HEK293 (cell line): ENCODE results near the gene HMHB1.

Experiments
- CTCF ChIP-seq: fragments of 450-650 bp; formaldehyde crosslinking; IDR thresholded peaks from 2 replicates; pipeline ENCODE4 v1.5.1; 2016; ENCODE audit warnings: missing biosample characterization, missing genetic modification characterization
- YY1 ChIP-seq: fragments of 450-650 bp; formaldehyde crosslinking; IDR thresholded peaks from 2 replicates; pipeline ENCODE4 v1.5.1; 2018; ENCODE audit warnings: missing biosample characterization, missing genetic modification characterization
- ZBTB21 ChIP-seq: fragments of 450-650 bp; formaldehyde crosslinking; IDR thresholded peaks from 2 replicates; pipeline ENCODE4 v1.5.1; 2017; ENCODE audit warnings: missing biosample characterization, missing genetic modification characterization
- ZNF10 ChIP-seq: fragments of 450-650 bp; formaldehyde crosslinking; IDR thresholded peaks from 2 replicates; pipeline ENCODE4 v1.5.1; 2017; ENCODE audit warnings: missing biosample characterization, missing genetic modification characterization
- ZNF146 ChIP-seq: fragments of 450-650 bp; formaldehyde crosslinking; IDR thresholded peaks from 2 replicates; pipeline ENCODE4 v1.5.1; 2016; ENCODE audit warnings: missing biosample characterization, missing genetic modification characterization
- ZNF214 ChIP-seq: fragments of 450-650 bp; formaldehyde crosslinking; IDR thresholded peaks from 2 replicates; pipeline ENCODE4 v1.5.1; 2017; ENCODE audit warnings: missing biosample characterization, mild to moderate bottlenecking, missing genetic modification characterization, borderline replicate concordance
- ZNF391 ChIP-seq: fragments of 450-650 bp; formaldehyde crosslinking; IDR thresholded peaks from 2 replicates; pipeline ENCODE4 v1.5.1; 2016; ENCODE audit warnings: low read depth, missing biosample characterization, missing genetic modification characterization, borderline replicate concordance
- ZNF518A ChIP-seq: fragments of 450-650 bp; formaldehyde crosslinking; conservative IDR thresholded peaks from 2 replicates; pipeline ENCODE4 v1.5.1; 2016; ENCODE audit warnings: low read depth, missing biosample characterization, missing genetic modification characterization
- ZNF639 ChIP-seq: fragments of 450-650 bp; formaldehyde crosslinking; IDR thresholded peaks from 2 replicates; pipeline ENCODE4 v1.5.1; 2016; ENCODE audit warnings: missing biosample characterization, missing genetic modification characterization

- TF ChIP-seq CTCF (tag by site-specific recombination) (no peak), ZBTB21 (tag by site-specific recombination) (no peak), ZNF518A (no peak), ZNF214 (no peak), YY1 (no peak), ZNF639 (tag by site-specific recombination) (no peak), ZNF146 (no peak), ZNF10 (tag by site-specific recombination) (no peak), ZNF391 (tag by site-specific recombination) (no peak)
Measured at GRCh38 chr5:143782588-143783386, 29.2 kb upstream of the HMHB1 start.
